ENCODE data around the gene TMPRSS9. TPM values are rescaled to one million over a fixed set of nuclear protein-coding genes. Genes with fewer than 3 reads are reported as not detected.

Gene TMPRSS9
- total RNA-seq (under 1 TPM in 1 of 9 donors, not detected in 8; 0.09 TPM), polyA plus RNA-seq (under 1 TPM in 1 of 2 donors, not detected in 1; 0.19 TPM)
- long read RNA-seq, donor 1, partial matches to known transcripts, result 0 of 5 reads
- long read RNA-seq, donor 1, other reads (novel, unspliced or antisense), result 5 of 5 reads
- long read RNA-seq, donor 2, result 0 reads
- long read RNA-seq, donor 3, partial matches to known transcripts, result 0 of 1 reads
- long read RNA-seq, donor 3, other reads (novel, unspliced or antisense), result 1 of 1 reads

- Histone ChIP-seq H3K36me3 (peaks cover 0 to 1% (median 0%) of the 10 kb centered on the region in 9 donors), H3K27me3 (peaks cover 8 to 45% (median 33%) of the 10 kb centered on the region in 9 donors), H3K9me3 (no peaks in the 10 kb centered on the region), H3K27ac (no peak within 1 kb of the TSS), H3K4me3 (no peak within 1 kb of the TSS), H3K4me1 (peaks cover 0 to 4% (median 0%) of the 10 kb centered on the region in 12 donors)
- DNase-seq, result no peak
- intact Hi-C loops (cut with DNase I), result no loop called here
- peak in 1 of 4 donors; percentile 16 for ATAC-seq
- WGBS, 4 donors, result 23 to 37% (median 27%) methylated on average over 17 to 44 of the region's 44 CpGs
- no peak for TF ChIP-seq POLR2A (IDR thresholded peaks at IDR 0.05)
- TF ChIP-seq, protein P1, sequence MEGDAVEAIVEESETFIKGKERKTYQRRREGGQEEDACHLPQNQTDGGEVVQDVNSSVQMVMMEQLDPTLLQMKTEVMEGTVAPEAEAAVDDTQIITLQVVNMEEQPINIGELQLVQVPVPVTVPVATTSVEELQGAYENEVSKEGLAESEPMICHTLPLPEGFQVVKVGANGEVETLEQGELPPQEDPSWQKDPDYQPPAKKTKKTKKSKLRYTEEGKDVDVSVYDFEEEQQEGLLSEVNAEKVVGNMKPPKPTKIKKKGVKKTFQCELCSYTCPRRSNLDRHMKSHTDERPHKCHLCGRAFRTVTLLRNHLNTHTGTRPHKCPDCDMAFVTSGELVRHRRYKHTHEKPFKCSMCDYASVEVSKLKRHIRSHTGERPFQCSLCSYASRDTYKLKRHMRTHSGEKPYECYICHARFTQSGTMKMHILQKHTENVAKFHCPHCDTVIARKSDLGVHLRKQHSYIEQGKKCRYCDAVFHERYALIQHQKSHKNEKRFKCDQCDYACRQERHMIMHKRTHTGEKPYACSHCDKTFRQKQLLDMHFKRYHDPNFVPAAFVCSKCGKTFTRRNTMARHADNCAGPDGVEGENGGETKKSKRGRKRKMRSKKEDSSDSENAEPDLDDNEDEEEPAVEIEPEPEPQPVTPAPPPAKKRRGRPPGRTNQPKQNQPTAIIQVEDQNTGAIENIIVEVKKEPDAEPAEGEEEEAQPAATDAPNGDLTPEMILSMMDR (IDR thresholded peaks at IDR 0.05), result no peak
Observed at GRCh38 chr19:2359992-2360685, at the start of gene TMPRSS9. Gene TMPRSS9 (plus strand): TSS chr19:2360265. CDS start chr19:2389786, 29,521 bp downstream.

GRCh38 chr19:2311093-2311492 is 49.0 kb upstream of the TMPRSS9 start:
- WGBS, 4 donors, result 92 to 94% (median 94%) methylated on average over 4 of the region's 4 CpGs
- DNase-seq, result no peak
- ATAC-seq, result no peak
- TF ChIP-seq POLR2A (IDR thresholded peaks at IDR 0.05), result no peak
- TF ChIP-seq, protein P1 (IDR thresholded peaks at IDR 0.05), result no peak
- Histone ChIP-seq H3K27ac (no peak overlapping the region), H3K4me1 (peaks cover 0 to 14% (median 0%) of the 10 kb centered on the region in 12 donors), H3K36me3 (no peaks in the 10 kb centered on the region), H3K9me3 (peaks cover 0 to 12% (median 2%) of the 10 kb centered on the region in 12 donors), H3K4me3 (no peak overlapping the region), H3K27me3 (peaks cover 13 to 71% (median 46%) of the 10 kb centered on the region in 9 donors)
- intact Hi-C loops (cut with DNase I), result loop anchor here in 3 of 10 donors (10.0 kb wide), 2 partner anchors 76 to 386 kb away; partner anchors contain the start of genes PLEKHJ1 (in 2 of the 3) and SF3A2 (in 2 of the 3)

- no peak for TF ChIP-seq POLR2A (IDR thresholded peaks at IDR 0.05)
- TF ChIP-seq, protein P1 (IDR thresholded peaks at IDR 0.05), result no peak
- Histone ChIP-seq H3K27me3 (peaks cover 3 to 57% (median 35%) of the 10 kb centered on the region in 9 donors), H3K4me1 (peaks cover 0 to 10% (median 0%) of the 10 kb centered on the region in 12 donors), H3K27ac (no peak overlapping the region), H3K36me3 (no peaks in the 10 kb centered on the region), H3K9me3 (peaks cover 0 to 12% (median 2%) of the 10 kb centered on the region in 12 donors), H3K4me3 (no peak overlapping the region)
- intact Hi-C loops (cut with DNase I), result loop anchor here in 3 of 10 donors (10.0 kb wide), 2 partner anchors 78 to 388 kb away; partner anchors contain the start of genes PLEKHJ1 (in 2 of the 3) and SF3A2 (in 2 of the 3)
- WGBS, 4 donors, result 33 to 47% (median 36%) methylated on average over 21 to 28 of the region's 28 CpGs
- DNase-seq, result no peak
- no peak for ATAC-seq
Observed at GRCh38 chr19:2312820-2313501, 47.1 kb upstream of the TMPRSS9 start.

All from heart left ventricle (tissue), 16 donors.